ENCODE results near the gene FUT4.

The FUT4 gene

DNA sequence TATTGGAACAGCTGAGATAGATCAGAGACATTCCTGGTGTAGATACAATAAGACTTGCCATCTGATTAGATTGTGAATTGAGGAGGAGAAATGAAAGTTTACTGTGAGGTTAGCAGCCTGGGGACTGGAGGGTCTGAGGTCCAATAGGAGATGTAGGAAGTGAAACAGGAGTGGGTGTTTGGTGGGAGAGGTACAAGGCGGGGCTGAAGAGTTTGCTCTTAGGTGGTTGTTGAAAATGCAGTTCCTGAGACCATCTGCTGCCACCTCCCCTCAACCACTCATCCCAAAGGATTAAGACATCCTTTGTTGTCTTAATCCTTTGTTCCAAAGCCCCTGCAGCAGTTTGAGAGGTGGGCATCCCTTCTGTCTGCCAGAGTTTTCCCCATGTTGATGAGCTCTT, 38.2 kb downstream of the FUT4 start:
- H2BK15ac ChIP-seq (ENCODE audit: low read length): no peak overlapping the region
- H3K27ac ChIP-seq (replicated peaks; ENCODE audit: low read length): no peak overlapping the region
- WGBS, 2 donors (ENCODE audit: extremely low coverage in 2 of 2, insufficient read length in 2 of 2, insufficient replicate concordance in 1 of 2): no CpG with 5 or more reads among the region's 1 CpG
- H3K79me1 ChIP-seq (ENCODE audit: low read depth, low read length): no peaks in the 10 kb centered on the region
- DNase-seq (ENCODE audit: low spot score): no peak
- no peak overlapping the region for H2BK5ac ChIP-seq (ENCODE audit: low read length)
- no peak overlapping the region for H3K4ac ChIP-seq (ENCODE audit: low read length)
- no peak overlapping the region for H3K14ac ChIP-seq (ENCODE audit: low read length)
- H3K9me3 ChIP-seq (replicated peaks in 1 of 2; ENCODE audit: control insufficient read depth in 2 of 2, insufficient read depth in 1 of 2, low read depth in 1 of 2, low read length in 2 of 2): no peaks in the 10 kb centered on the region
- no peak overlapping the region for H3K23ac ChIP-seq (ENCODE audit: low read depth, low read length, poor library complexity)
- no peak overlapping the region for H4K91ac ChIP-seq (ENCODE audit: low read depth, low read length, poor library complexity)
- no peak overlapping the region for H2AFZ ChIP-seq (ENCODE audit: low read length)
- no peak overlapping the region for H2AK5ac ChIP-seq (ENCODE audit: low read depth, low read length)
- no peak overlapping the region for H3K9ac ChIP-seq (ENCODE audit: low read depth, low read length, poor library complexity)
- peaks cover 0 to 4% of the 10 kb centered on the region in 2 donors for H3K4me1 ChIP-seq (ENCODE audit: control insufficient read depth in 2 of 2, insufficient read depth in 1 of 2, low read depth in 1 of 2, low read length in 2 of 2)
- no peak overlapping the region for H2BK120ac ChIP-seq (ENCODE audit: low read depth, low read length)
- H2BK12ac ChIP-seq (ENCODE audit: low read length): no peak overlapping the region
- H4K8ac ChIP-seq (ENCODE audit: low read depth, low read length): no peak overlapping the region
- no peak overlapping the region for H3K4me2 ChIP-seq (ENCODE audit: insufficient read depth, low read length, poor library complexity, severe bottlenecking)
- no peak overlapping the region for H3K18ac ChIP-seq (ENCODE audit: low read length)
- no peak overlapping the region for H3K4me3 ChIP-seq (ENCODE audit: low read length in 2 of 2)
- H3K27me3 ChIP-seq (ENCODE audit: control insufficient read depth in 3 of 3, insufficient read depth in 3 of 3, low read depth in 1 of 3, low read length in 3 of 3): no peaks in the 10 kb centered on the region
- no peaks in the 10 kb centered on the region for H3K36me3 ChIP-seq (replicated peaks in 1 of 2; ENCODE audit: control insufficient read depth in 2 of 2, insufficient read depth in 2 of 2, low read length in 2 of 2)

DNA sequence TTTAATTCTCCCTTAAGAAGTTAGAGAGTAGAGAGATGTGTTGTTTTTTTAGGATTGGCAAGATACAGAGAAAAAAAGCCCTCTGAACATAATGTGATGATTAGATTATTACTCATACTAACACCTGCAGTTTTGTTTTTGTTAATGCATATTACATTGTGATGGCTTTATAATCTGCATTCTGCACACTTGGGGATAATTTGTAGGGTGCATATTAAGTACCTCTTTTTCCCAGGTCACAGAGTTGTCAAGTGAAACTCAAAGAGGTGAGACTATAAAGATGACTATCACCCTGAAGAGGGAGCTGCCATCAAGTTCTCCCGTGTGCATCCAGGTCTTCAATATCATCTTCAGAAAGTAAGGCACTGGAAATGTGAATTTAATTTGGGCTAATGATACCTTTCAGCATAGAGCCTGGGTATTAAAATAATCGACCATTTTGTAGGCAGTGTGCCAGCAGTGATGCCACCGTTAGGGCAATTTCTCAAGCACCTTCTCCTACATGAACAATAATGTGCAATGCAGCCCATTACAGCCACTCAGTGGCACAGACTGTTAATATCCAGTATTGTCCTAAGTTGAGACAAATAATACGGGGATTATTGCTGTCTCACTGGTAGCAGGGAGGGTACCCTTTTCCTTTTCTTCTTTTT, 39.6 kb downstream of the FUT4 start:
- Histone ChIP-seq H2BK12ac (ENCODE audit: low read length) (no peak overlapping the region), H3K18ac (ENCODE audit: low read length) (no peak overlapping the region), H3K4me3 (ENCODE audit: low read length in 2 of 2) (no peak overlapping the region), H3K27me3 (ENCODE audit: control insufficient read depth in 3 of 3, insufficient read depth in 3 of 3, low read depth in 1 of 3, low read length in 3 of 3) (peaks cover 0 to 5% (median 0%) of the 10 kb centered on the region in 3 experiments), H2BK120ac (ENCODE audit: low read depth, low read length) (no peak overlapping the region), H3K9me3 (replicated peaks in 1 of 2; ENCODE audit: control insufficient read depth in 2 of 2, insufficient read depth in 1 of 2, low read depth in 1 of 2, low read length in 2 of 2) (no peaks in the 10 kb centered on the region), H2AK5ac (ENCODE audit: low read depth, low read length) (no peak overlapping the region), H3K79me1 (ENCODE audit: low read depth, low read length) (no peaks in the 10 kb centered on the region), H2AFZ (ENCODE audit: low read length) (no peak overlapping the region), H3K4me2 (ENCODE audit: insufficient read depth, low read length, poor library complexity, severe bottlenecking) (no peak overlapping the region), H3K4me1 (ENCODE audit: control insufficient read depth in 2 of 2, insufficient read depth in 1 of 2, low read depth in 1 of 2, low read length in 2 of 2) (peaks cover 0 to 4% of the 10 kb centered on the region in 2 donors), H3K23ac (ENCODE audit: low read depth, low read length, poor library complexity) (no peak overlapping the region), H2BK15ac (ENCODE audit: low read length) (no peak overlapping the region), H2BK5ac (ENCODE audit: low read length) (no peak overlapping the region), H4K91ac (ENCODE audit: low read depth, low read length, poor library complexity) (no peak overlapping the region), H3K9ac (ENCODE audit: low read depth, low read length, poor library complexity) (no peak overlapping the region), H4K8ac (ENCODE audit: low read depth, low read length) (no peak overlapping the region), H3K4ac (ENCODE audit: low read length) (no peak overlapping the region), H3K27ac (replicated peaks; ENCODE audit: low read length) (no peak overlapping the region), H3K14ac (ENCODE audit: low read length) (no peak overlapping the region), H3K36me3 (replicated peaks in 1 of 2; ENCODE audit: control insufficient read depth in 2 of 2, insufficient read depth in 2 of 2, low read length in 2 of 2) (no peaks in the 10 kb centered on the region)
- WGBS, 2 donors (ENCODE audit: extremely low coverage in 2 of 2, insufficient read length in 2 of 2, insufficient replicate concordance in 1 of 2): no CpG with 5 or more reads among the region's 4 CpGs
- no peak for DNase-seq (ENCODE audit: low spot score)

DNA sequence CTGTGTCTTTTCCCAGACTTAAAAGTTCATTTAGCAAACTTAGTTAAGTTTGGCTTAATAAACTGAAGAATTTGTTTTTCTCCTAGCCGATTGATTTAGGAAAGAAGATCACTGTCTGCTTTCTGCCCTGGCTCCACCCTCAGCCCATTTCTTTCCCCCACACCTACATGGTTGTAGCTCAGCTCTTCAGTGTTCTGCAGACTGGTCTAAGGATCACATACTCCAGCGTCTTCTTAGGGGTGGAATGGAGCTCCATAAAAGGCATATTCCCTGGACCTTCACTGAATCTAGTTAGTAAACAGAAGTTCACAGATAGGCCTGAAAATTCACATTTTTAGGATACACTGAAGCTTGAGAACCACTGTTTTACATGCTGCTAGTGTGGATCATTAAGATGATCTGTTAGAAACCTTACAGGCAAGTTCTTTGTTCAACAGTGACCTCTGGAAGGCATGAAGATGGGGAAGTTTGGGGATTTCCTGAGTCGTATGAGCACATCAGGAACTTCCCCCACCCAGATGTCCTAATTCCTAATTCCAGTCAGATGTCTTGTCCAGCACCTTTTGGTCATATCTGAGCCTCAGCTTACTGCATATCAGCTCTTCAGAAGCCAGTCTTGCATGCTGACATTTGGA, 40.3 kb downstream of the FUT4 start:
- Histone ChIP-seq H3K27me3 (ENCODE audit: control insufficient read depth in 3 of 3, insufficient read depth in 3 of 3, low read depth in 1 of 3, low read length in 3 of 3) (peaks cover 0 to 9% (median 0%) of the 10 kb centered on the region in 3 experiments), H3K4ac (ENCODE audit: low read length) (no peak overlapping the region), H3K27ac (replicated peaks; ENCODE audit: low read length) (no peak overlapping the region), H2AFZ (ENCODE audit: low read length) (no peak overlapping the region), H2BK12ac (ENCODE audit: low read length) (no peak overlapping the region), H2BK15ac (ENCODE audit: low read length) (no peak overlapping the region), H3K4me1 (ENCODE audit: control insufficient read depth in 2 of 2, insufficient read depth in 1 of 2, low read depth in 1 of 2, low read length in 2 of 2) (peaks cover 0 to 4% of the 10 kb centered on the region in 2 donors), H3K4me2 (ENCODE audit: insufficient read depth, low read length, poor library complexity, severe bottlenecking) (no peak overlapping the region), H3K14ac (ENCODE audit: low read length) (no peak overlapping the region), H2BK5ac (ENCODE audit: low read length) (no peak overlapping the region), H3K36me3 (replicated peaks in 1 of 2; ENCODE audit: control insufficient read depth in 2 of 2, insufficient read depth in 2 of 2, low read length in 2 of 2) (no peaks in the 10 kb centered on the region), H4K91ac (ENCODE audit: low read depth, low read length, poor library complexity) (no peak overlapping the region), H4K8ac (ENCODE audit: low read depth, low read length) (no peak overlapping the region), H2AK5ac (ENCODE audit: low read depth, low read length) (no peak overlapping the region), H3K18ac (ENCODE audit: low read length) (no peak overlapping the region), H3K23ac (ENCODE audit: low read depth, low read length, poor library complexity) (no peak overlapping the region), H3K9ac (ENCODE audit: low read depth, low read length, poor library complexity) (no peak overlapping the region), H3K9me3 (replicated peaks in 1 of 2; ENCODE audit: control insufficient read depth in 2 of 2, insufficient read depth in 1 of 2, low read depth in 1 of 2, low read length in 2 of 2) (no peaks in the 10 kb centered on the region), H3K4me3 (ENCODE audit: low read length in 2 of 2) (no peak overlapping the region), H3K79me1 (ENCODE audit: low read depth, low read length) (no peaks in the 10 kb centered on the region), H2BK120ac (ENCODE audit: low read depth, low read length) (no peak overlapping the region)
- no CpG with 5 or more reads among the region's 3 CpGs for WGBS, 2 donors (ENCODE audit: extremely low coverage in 2 of 2, insufficient read length in 2 of 2, insufficient replicate concordance in 1 of 2)
- no peak for DNase-seq (ENCODE audit: low spot score)

DNA sequence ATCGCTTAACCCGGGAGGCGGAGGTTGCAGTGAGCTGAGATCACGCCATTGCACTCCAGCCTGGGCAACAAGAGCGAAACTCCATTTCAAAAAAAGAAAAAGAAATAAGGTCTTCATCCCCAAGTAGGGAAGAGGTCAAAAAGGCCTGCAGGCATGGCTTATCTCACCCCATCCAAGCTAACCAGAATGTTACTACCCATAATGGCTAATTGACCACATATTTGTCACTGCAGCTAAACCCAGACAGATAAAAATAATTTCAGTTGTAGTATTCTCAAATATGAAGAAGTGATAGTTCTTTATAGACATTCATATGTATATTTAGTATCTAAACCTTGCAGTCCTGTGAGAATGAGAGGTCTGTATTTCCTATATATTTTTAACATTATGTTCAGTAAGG, 41.3 kb downstream of the FUT4 start:
- Histone ChIP-seq H3K14ac (ENCODE audit: low read length) (no peak overlapping the region), H3K9ac (ENCODE audit: low read depth, low read length, poor library complexity) (no peak overlapping the region), H2BK120ac (ENCODE audit: low read depth, low read length) (no peak overlapping the region), H4K8ac (ENCODE audit: low read depth, low read length) (no peak overlapping the region), H3K27ac (replicated peaks; ENCODE audit: low read length) (no peak overlapping the region), H2BK12ac (ENCODE audit: low read length) (no peak overlapping the region), H2BK15ac (ENCODE audit: low read length) (no peak overlapping the region), H4K91ac (ENCODE audit: low read depth, low read length, poor library complexity) (no peak overlapping the region), H3K27me3 (ENCODE audit: control insufficient read depth in 3 of 3, insufficient read depth in 3 of 3, low read depth in 1 of 3, low read length in 3 of 3) (peaks cover 0 to 17% (median 0%) of the 10 kb centered on the region in 3 experiments), H2AK5ac (ENCODE audit: low read depth, low read length) (no peak overlapping the region), H3K23ac (ENCODE audit: low read depth, low read length, poor library complexity) (no peak overlapping the region), H2BK5ac (ENCODE audit: low read length) (no peak overlapping the region), H3K4ac (ENCODE audit: low read length) (no peak overlapping the region), H3K4me1 (ENCODE audit: control insufficient read depth in 2 of 2, insufficient read depth in 1 of 2, low read depth in 1 of 2, low read length in 2 of 2) (peaks cover 0 to 4% of the 10 kb centered on the region in 2 donors), H3K4me3 (ENCODE audit: low read length in 2 of 2) (no peak overlapping the region), H2AFZ (ENCODE audit: low read length) (no peak overlapping the region), H3K36me3 (replicated peaks in 1 of 2; ENCODE audit: control insufficient read depth in 2 of 2, insufficient read depth in 2 of 2, low read length in 2 of 2) (no peaks in the 10 kb centered on the region), H3K9me3 (replicated peaks in 1 of 2; ENCODE audit: control insufficient read depth in 2 of 2, insufficient read depth in 1 of 2, low read depth in 1 of 2, low read length in 2 of 2) (no peaks in the 10 kb centered on the region), H3K79me1 (ENCODE audit: low read depth, low read length) (no peaks in the 10 kb centered on the region), H3K4me2 (ENCODE audit: insufficient read depth, low read length, poor library complexity, severe bottlenecking) (no peak overlapping the region), H3K18ac (ENCODE audit: low read length) (no peak overlapping the region)
- WGBS, 2 donors (ENCODE audit: extremely low coverage in 2 of 2, insufficient read length in 2 of 2, insufficient replicate concordance in 1 of 2): no CpG with 5 or more reads among the region's 5 CpGs
- no peak for DNase-seq (ENCODE audit: low spot score)
